Activated CD4-positive, alpha-beta T cell treated with anti-CD3 and anti-CD28 coated beads for 36 hours (primary cell): ENCODE results near the gene TGM1. TPM values are rescaled to one million over a fixed set of nuclear protein-coding genes. Genes with fewer than 3 reads are reported as not detected.

Experiments used
- ATAC-seq: fragments of 200-7000 bp; cut with Tn5 transposase; one replicate; pipeline ENCODE4 v1.10.0; 2021; ENCODE audit warnings: mild to moderate bottlenecking, moderate library complexity
- CTCF ChIA-PET: fragments of 350-600 bp; sonication (Branson Sonifier 250); formaldehyde crosslinking; loops from one replicate; lab custom pipeline; 2021; ENCODE audit warnings: antibody characterized with exemption; lab: Charles Lee
- POLR2A ChIA-PET: fragments of 350-600 bp; sonication (Branson Sonifier 250); formaldehyde crosslinking; loops from one replicate; lab custom pipeline; 2021; ENCODE audit warnings: antibody characterized with exemption, inconsistent platforms; lab: Charles Lee
- DNase-seq: peaks from one replicate; pipeline ENCODE4 v3.0.0-alpha.2; 2020
- H3K27ac Mint-ChIP-seq: one replicate; pipeline ENCODE4 v1.8.0; 2021; ENCODE audit warnings: mixed read lengths
- H3K27me3 Mint-ChIP-seq: one replicate; pipeline ENCODE4 v1.8.0; 2021; ENCODE audit warnings: mixed read lengths
- H3K36me3 Mint-ChIP-seq: one replicate; pipeline ENCODE4 v1.8.0; 2021; ENCODE audit warnings: low read depth, mixed read lengths
- H3K4me1 Mint-ChIP-seq: one replicate; pipeline ENCODE4 v1.8.0; 2021; ENCODE audit warnings: mixed read lengths
- H3K4me3 Mint-ChIP-seq: one replicate; pipeline ENCODE4 v1.8.0; 2021; ENCODE audit warnings: mild to moderate bottlenecking, moderate library complexity, mixed read lengths
- H3K9me3 Mint-ChIP-seq: one replicate; pipeline ENCODE4 v1.8.0; 2021; ENCODE audit warnings: low read depth, mixed read lengths
- intact Hi-C, 2 experiments: fragments of 100-400 bp; cut with DNase I in 1 of 2; cut with micrococcal nuclease in 1 of 2; formaldehyde crosslinking; loops; one replicate each; pipeline versions ENCODE4 v1.14.2 to v1.15.1; 2022 to 2024; cut with DNase I, micrococcal nuclease
- total RNA-seq, 2 experiments: library from RNA; stranded (reverse); gene quantifications; one replicate each; pipeline ENCODE4 v1.2.3, GENCODE V29; 2021

The TGM1 gene
- total RNA-seq, 2 experiments from 2014 or later, result 4.8 to 7.4 TPM

- intact Hi-C loops, result no loop called here
- H3K27me3 Mint-ChIP-seq, result no peaks in the 10 kb centered on the region
- H3K9me3 Mint-ChIP-seq, result no peaks in the 10 kb centered on the region
- DNase-seq, result no peak
- peaks cover 21% of the 10 kb centered on the region for H3K36me3 Mint-ChIP-seq
- no peak for ATAC-seq
- no peak overlapping the region for H3K4me3 Mint-ChIP-seq
- no peaks in the 10 kb centered on the region for H3K4me1 Mint-ChIP-seq
- ChIA-PET POLR2A (no interaction called here), CTCF (interaction anchor here (0.6 to 2.0 kb wide), 4 partner anchors 17 to 145 kb away, joined by 3 to 9 read pairs (median 3); partner anchors contain the start of gene CIDEB)
- no peak overlapping the region for H3K27ac Mint-ChIP-seq
These were observed 871 bp upstream of the TGM1 start for GRCh38 chr14:24263848-24264247.

DNA sequence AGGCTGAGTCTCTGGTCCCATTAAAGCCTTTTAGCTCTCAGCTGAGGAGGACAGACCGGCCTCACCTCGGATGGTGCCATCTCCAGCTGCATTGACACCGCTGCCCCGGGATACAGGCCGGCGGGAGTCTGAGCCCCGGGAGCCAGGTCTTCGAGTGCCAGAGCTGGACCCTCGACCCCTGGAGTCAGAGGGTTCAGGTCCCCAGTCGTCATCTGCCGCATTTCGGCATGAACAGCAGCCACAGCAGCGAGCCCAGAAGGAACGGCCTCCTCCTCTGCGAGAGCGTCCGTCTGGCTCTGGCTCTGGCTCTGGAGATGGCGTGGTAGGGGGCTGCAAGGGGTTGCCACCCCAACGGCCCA, 1.0 kb downstream of the TGM1 start:
- ChIA-PET POLR2A (no interaction called here), CTCF (interaction anchor here (0.8 to 0.9 kb wide), 2 partner anchors 19 to 48 kb away, joined by 3 to 7 read pairs; partner anchors contain the start of genes LTB4R2 and TINF2)
- Mint-ChIP-seq H3K4me3 (no peak overlapping the region), H3K9me3 (no peaks in the 10 kb centered on the region), H3K36me3 (peaks cover 12% of the 10 kb centered on the region), H3K4me1 (no peaks in the 10 kb centered on the region), H3K27me3 (no peaks in the 10 kb centered on the region), H3K27ac (no peak overlapping the region)
- no peak for ATAC-seq
- no peak for DNase-seq
- intact Hi-C loops, result no loop called here

DNA sequence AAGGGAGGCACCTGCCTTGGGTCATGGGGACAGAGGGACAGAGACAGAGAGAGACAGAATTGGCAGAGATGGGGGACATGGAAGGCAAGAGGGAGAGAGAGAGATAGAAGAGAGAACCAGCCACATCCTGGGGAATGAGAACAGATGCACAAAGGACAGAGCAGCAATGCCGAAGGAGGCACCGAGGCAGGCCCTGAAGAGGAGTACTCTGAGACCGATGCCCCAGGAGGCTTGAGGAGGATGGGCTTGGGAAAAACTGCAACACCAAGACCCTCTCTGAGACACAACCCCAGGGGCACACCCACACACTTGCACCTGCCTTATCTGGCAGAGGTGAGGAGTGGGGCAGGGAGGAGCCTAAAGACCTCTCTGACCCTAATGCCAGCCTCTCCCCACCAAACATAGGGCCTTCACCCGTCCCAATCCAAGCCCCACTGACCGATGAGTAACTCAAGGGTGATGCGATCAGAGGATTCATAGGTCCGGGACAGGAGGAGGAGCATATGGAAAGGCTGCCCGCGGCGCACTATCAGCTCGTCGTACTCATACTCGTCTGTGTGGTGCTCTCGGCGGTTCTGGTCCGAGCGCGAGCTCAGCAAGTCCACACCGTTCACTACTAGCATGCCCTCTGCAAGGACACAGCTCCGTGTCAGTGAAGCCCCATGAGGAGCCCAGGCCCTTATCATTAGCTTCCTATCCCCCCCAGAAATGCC, 1.6 kb downstream of the TGM1 start:
- Mint-ChIP-seq H3K27ac (peak overlapping the region; percentile 31), H3K27me3 (no peaks in the 10 kb centered on the region), H3K4me3 (no peak overlapping the region), H3K36me3 (peaks cover 7% of the 10 kb centered on the region), H3K4me1 (no peaks in the 10 kb centered on the region), H3K9me3 (no peaks in the 10 kb centered on the region)
- DNase-seq (no peak), ATAC-seq (no peak)
- ChIA-PET POLR2A (interaction anchor here (0.9 kb wide), 1 partner anchor 195 kb away, joined by 4 read pairs; no protein-coding TSS in a partner anchor), CTCF (interaction anchor here (0.8 to 0.9 kb wide), 2 partner anchors 19 to 49 kb away, joined by 3 to 7 read pairs; partner anchors contain the start of genes LTB4R2 and TINF2)
- intact Hi-C loops, result no loop called here

GRCh38 chr14:24260780-24261157, 2.2 kb downstream of the TGM1 start:
- Mint-ChIP-seq H3K36me3 (peaks cover 7% of the 10 kb centered on the region), H3K4me1 (no peaks in the 10 kb centered on the region), H3K27ac (peak overlapping the region; percentile 31), H3K4me3 (no peak overlapping the region), H3K27me3 (no peaks in the 10 kb centered on the region), H3K9me3 (no peaks in the 10 kb centered on the region)
- ATAC-seq (no peak), DNase-seq (no peak)
- CTCF ChIA-PET, result no interaction called here
- intact Hi-C loops, result no loop called here
- POLR2A ChIA-PET, result interaction anchor here (0.9 kb wide), 1 partner anchor 195 kb away, joined by 4 read pairs; no protein-coding TSS in a partner anchor

GRCh38 chr14:24260026-24260779, 2.8 kb downstream of the TGM1 start:
- peaks cover 11% of the 10 kb centered on the region for H3K36me3 Mint-ChIP-seq
- ATAC-seq (no peak), DNase-seq (no peak)
- ChIA-PET CTCF (no interaction called here), POLR2A (interaction anchor here (0.9 kb wide), 1 partner anchor 194 kb away, joined by 4 read pairs; no protein-coding TSS in a partner anchor)
- no peak overlapping the region for H3K27ac Mint-ChIP-seq
- no peaks in the 10 kb centered on the region for H3K9me3 Mint-ChIP-seq
- H3K27me3 Mint-ChIP-seq, result no peaks in the 10 kb centered on the region
- intact Hi-C loops, result no loop called here
- no peak overlapping the region for H3K4me3 Mint-ChIP-seq
- no peaks in the 10 kb centered on the region for H3K4me1 Mint-ChIP-seq

GRCh38 chr14:24259282-24260025, 3.5 kb downstream of the TGM1 start:
- Mint-ChIP-seq H3K4me1 (no peaks in the 10 kb centered on the region), H3K27ac (no peak overlapping the region), H3K36me3 (peaks cover 13% of the 10 kb centered on the region), H3K4me3 (no peak overlapping the region), H3K27me3 (no peaks in the 10 kb centered on the region), H3K9me3 (no peaks in the 10 kb centered on the region)
- ChIA-PET POLR2A (no interaction called here), CTCF (no interaction called here)
- ATAC-seq, result no peak
- no peak for DNase-seq
- intact Hi-C loops, result no loop called here

GRCh38 chr14:24258548-24259265, 4.3 kb downstream of the TGM1 start:
- CTCF ChIA-PET, result no interaction called here
- Mint-ChIP-seq H3K36me3 (peaks cover 17% of the 10 kb centered on the region), H3K4me3 (no peak overlapping the region), H3K27ac (no peak overlapping the region), H3K9me3 (no peaks in the 10 kb centered on the region), H3K27me3 (no peaks in the 10 kb centered on the region), H3K4me1 (no peaks in the 10 kb centered on the region)
- POLR2A ChIA-PET, result no interaction called here
- ATAC-seq (no peak), DNase-seq (no peak)
- intact Hi-C loops, result no loop called here

- ATAC-seq (no peak), DNase-seq (no peak)
- Mint-ChIP-seq H3K27ac (no peak overlapping the region), H3K9me3 (no peaks in the 10 kb centered on the region), H3K36me3 (peaks cover 18% of the 10 kb centered on the region), H3K4me3 (no peak overlapping the region), H3K4me1 (no peaks in the 10 kb centered on the region), H3K27me3 (no peaks in the 10 kb centered on the region)
- ChIA-PET POLR2A (no interaction called here), CTCF (no interaction called here)
- intact Hi-C loops, result no loop called here
These were observed 4.9 kb downstream of the TGM1 start for GRCh38 chr14:24258119-24258518.

DNA sequence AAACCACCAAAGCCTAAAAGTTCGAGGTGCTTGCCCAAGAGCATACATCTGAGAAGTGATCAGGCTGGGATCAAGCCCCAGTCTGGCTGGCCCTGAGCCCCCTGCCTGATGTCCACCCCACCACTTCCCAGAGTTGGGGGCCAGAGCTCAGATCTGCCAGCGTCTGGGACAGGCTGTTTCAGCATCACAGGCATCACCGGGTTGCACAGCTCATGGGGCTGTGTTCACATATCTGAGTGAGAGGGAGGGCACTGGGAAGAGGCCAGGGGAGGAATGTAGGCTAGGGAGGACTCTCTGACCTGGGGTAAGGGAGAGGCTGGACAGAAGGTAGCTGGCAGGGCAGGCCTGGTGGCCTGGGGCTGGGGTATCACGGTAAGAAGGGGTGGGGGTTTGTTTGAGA, 6.0 kb downstream of the TGM1 start:
- ChIA-PET POLR2A (no interaction called here), CTCF (interaction anchor here (1.0 kb wide), 1 partner anchor 50 kb away, joined by 3 read pairs; no protein-coding TSS in a partner anchor)
- no peak for ATAC-seq
- intact Hi-C loops, result no loop called here
- Mint-ChIP-seq H3K9me3 (no peaks in the 10 kb centered on the region), H3K4me3 (no peak overlapping the region), H3K27me3 (no peaks in the 10 kb centered on the region), H3K4me1 (no peaks in the 10 kb centered on the region), H3K36me3 (peaks cover 18% of the 10 kb centered on the region), H3K27ac (no peak overlapping the region)
- DNase-seq, result no peak

DNA sequence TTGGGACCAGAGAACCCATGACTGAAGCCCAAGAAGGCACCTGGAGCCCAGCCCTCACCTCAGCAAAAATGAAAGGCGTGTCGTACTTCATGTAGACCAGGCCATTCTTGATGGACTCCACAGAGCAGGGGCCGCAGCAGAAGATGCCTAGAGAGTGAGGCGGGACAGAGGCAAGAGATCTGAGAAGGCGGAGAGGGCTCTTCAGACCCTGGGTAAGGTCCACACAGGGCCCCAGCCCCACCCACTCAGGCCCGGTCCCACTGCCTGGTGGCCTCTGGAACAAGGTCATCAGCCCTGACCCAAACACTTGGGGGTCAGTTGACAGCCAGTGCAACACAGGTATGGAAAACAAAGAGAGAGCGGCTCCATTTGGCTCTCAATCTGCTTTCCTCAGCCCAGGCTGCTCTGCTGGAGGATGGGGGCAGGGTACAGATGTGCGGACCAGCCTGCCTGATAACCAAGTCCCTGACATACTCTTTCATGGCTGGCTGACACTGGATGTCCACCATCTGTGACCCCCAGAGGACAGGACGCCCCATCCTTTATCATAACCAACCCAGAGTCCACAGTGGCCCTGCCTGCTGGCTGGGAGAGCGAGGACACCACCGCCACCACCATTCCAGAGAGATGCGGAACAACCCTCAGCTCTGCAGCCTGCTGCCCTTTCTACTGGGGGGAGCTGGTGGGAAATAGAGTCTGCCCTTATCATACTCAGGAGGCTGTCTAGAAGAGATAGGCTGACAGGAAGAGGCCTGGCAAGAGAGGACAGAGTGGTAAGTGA, 6.9 kb downstream of the TGM1 start:
- DNase-seq, result no peak
- H3K36me3 Mint-ChIP-seq, result peaks cover 17% of the 10 kb centered on the region
- intact Hi-C loops, result no loop called here
- ChIA-PET CTCF (interaction anchor here (1.0 kb wide), 1 partner anchor 51 kb away, joined by 3 read pairs; no protein-coding TSS in a partner anchor), POLR2A (interaction anchor here (1.1 kb wide), 1 partner anchor 10 kb away, joined by 3 read pairs; no protein-coding TSS in a partner anchor)
- H3K4me3 Mint-ChIP-seq, result no peak overlapping the region
- H3K27me3 Mint-ChIP-seq, result no peaks in the 10 kb centered on the region
- H3K27ac Mint-ChIP-seq, result no peak overlapping the region
- H3K9me3 Mint-ChIP-seq, result no peaks in the 10 kb centered on the region
- H3K4me1 Mint-ChIP-seq, result no peaks in the 10 kb centered on the region
- no peak for ATAC-seq
